Skeletal muscle satellite cell (primary cell): ENCODE measurements around the gene SLC35A2. TPM values are rescaled to one million over a fixed set of nuclear protein-coding genes. Genes with fewer than 3 reads are reported as not detected.
"Not testable (repeated sequence)": the region's sequence is repeated elsewhere in the genome, so short reads cannot be mapped to it uniquely, and the experiment has no call there.

Source experiments
- H3K27me3 ChIP-seq: 2 replicates; pipeline ENCODE4 v1.7.0; 2013; ENCODE audit warnings: low read length; ENCODE audit not compliant: control insufficient read depth, insufficient read depth
- H3K36me3 ChIP-seq: 2 replicates; pipeline ENCODE4 v1.7.0; 2013; ENCODE audit warnings: mild to moderate bottlenecking, control low read depth, low read length; ENCODE audit not compliant: insufficient read depth
- H3K4me1 ChIP-seq: 2 replicates; pipeline ENCODE4 v1.7.0; 2013; ENCODE audit warnings: low read length; ENCODE audit not compliant: control insufficient read depth, insufficient read depth
- H3K4me2 ChIP-seq: 2 replicates; pipeline ENCODE4 v1.7.0; 2013; ENCODE audit warnings: mild to moderate bottlenecking, low read length
- H3K4me3 ChIP-seq: 2 replicates; pipeline ENCODE4 v1.7.0; 2013; ENCODE audit warnings: low read length
- H3K9ac ChIP-seq: 2 replicates; pipeline ENCODE4 v1.7.0; 2013; ENCODE audit warnings: mild to moderate bottlenecking, low read depth, low read length, moderate library complexity
- H3K9me3 ChIP-seq: replicated peaks from 2 replicates; pipeline ENCODE4 v1.7.0; 2013; ENCODE audit warnings: mild to moderate bottlenecking, control low read depth, low read length
- small RNA-seq: library from RNA; depleted of rRNA; stranded (forward); fragments of <200 nt; gene quantifications from one replicate; pipeline ENCODE3, GENCODE V24; 2012

The SLC35A2 gene

DNA sequence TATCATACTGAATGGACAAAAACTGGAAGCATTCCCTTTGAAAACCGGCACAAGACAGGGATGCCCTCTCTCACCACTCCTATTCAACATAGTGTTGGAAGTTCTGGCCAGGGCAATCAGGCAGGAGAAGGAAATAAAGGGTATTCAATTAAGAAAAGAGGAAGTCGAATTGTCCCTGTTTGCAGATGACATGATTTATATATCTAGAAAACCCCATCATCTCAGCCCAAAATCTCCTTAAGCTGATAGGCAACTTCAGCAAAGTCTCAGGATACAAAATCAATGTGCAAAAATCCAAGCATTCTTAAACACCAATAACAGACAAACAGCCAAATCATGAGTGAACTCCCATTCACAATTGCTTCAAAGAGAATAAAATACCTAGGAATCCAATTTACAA, 39.4 kb downstream of the SLC35A2 start:
- H3K9ac ChIP-seq, H3K36me3 ChIP-seq, H3K4me2 ChIP-seq, H3K4me1 ChIP-seq, H3K27me3 ChIP-seq, H3K9me3 ChIP-seq, H3K4me3 ChIP-seq: not testable (repeated sequence)

DNA sequence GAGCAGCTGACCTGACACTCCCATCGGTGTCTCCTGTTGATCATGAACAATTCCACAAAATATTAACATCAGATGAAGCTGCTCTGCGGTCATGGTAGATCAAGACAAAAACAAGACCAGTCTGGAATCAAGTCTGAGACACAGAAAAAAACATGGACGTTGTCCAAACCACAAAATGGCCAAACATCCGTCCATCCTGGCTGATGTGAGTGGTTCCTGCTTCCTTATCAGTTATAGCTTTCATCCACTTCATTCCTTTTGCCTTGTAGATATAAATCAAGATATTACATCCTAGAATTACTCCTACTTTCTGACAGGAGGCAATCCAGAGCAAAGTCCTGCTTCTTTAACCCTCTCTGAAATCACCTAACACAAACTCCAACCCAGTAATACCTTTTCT, 47.2 kb downstream of the SLC35A2 start:
- Histone ChIP-seq H3K36me3 (no peaks in the 10 kb centered on the region), H3K4me2 (no peak overlapping the region), H3K9me3 (no peaks in the 10 kb centered on the region), H3K9ac (no peak overlapping the region), H3K4me1 (peaks cover 5% of the 10 kb centered on the region), H3K27me3 (no peaks in the 10 kb centered on the region), H3K4me3 (no peak overlapping the region)

DNA sequence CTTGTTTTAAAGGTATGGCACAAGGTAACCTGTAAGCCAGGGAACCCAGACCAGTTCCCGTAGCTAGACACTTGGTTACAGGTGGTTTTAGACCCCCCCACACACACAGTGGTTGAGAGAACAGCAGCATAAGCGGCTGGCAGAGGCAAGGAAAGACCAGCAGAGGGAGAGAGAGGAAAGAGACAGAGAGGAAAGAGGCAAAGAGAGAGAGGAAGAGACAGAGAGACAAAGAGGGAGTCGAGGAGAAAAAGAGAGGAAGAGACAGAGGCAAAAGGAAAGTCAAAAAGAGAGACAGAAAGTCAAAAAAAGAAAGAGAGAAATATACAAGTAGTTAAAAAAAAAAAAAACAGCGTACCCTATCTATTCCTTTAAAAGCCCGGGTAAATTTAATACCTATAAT, 56.5 kb downstream of the SLC35A2 start:
- no peak overlapping the region for H3K9ac ChIP-seq
- no peak overlapping the region for H3K4me3 ChIP-seq
- H3K9me3 ChIP-seq: no peaks in the 10 kb centered on the region
- H3K4me2 ChIP-seq: no peak overlapping the region
- H3K4me1 ChIP-seq: no peaks in the 10 kb centered on the region
- H3K36me3 ChIP-seq: no peaks in the 10 kb centered on the region
- H3K27me3 ChIP-seq: peaks cover 2% of the 10 kb centered on the region

DNA sequence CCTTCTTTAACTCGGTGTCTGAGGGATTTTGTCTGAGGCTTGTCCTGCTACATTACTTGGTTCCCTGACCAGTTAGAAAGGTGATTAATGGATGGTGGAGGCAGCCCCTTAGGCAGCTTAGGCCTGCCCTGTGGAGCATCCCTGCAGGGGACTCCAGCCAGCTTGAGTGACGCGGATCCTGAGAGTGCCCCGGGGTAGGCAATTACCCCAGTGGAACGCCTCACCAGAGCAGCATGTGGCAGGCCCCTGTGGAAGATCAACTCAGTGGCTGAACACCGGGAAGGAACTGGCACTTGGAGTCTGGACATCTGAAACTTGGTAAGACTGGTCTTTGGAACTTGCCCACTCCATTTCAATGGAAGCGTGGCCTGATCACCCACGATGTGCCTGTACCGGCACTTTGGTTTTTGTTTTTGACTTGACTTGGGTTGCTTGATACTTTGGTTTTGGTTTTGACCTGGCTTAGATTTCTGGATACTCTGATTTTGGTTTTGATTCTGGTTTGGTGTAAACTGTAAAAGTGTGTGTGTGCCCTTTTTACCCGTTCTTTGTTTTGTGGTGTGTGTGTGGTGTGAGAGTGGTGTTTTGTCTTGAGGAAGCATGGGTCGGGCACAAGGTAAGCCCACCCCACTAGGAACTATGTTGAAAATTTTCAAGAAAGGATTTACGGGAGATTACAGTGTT, 57.2 kb downstream of the SLC35A2 start:
- not testable (repeated sequence) for H3K27me3 ChIP-seq, H3K9ac ChIP-seq, H3K4me2 ChIP-seq, H3K4me1 ChIP-seq, H3K9me3 ChIP-seq, H3K36me3 ChIP-seq, H3K4me3 ChIP-seq

DNA sequence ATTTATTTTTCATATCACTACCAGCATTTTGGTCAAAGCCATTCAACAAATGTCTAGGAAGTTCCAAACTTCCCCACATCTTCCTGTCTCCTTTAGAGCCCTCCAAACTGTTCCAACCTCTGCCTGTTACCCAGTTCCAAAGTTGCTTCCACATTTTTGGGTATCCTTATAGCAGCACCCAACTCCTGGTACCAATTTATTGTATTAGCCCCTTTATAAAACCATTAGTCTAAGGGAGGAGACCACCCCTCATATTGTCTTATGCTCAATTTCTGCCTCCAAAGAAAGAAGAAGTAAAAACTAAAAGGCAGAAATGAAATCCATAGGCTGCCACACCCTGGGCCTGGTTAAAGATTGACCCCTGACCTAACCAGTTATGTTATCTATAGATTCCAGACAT, 58.0 kb downstream of the SLC35A2 start:
- H3K27me3 ChIP-seq, H3K4me3 ChIP-seq, H3K4me2 ChIP-seq, H3K4me1 ChIP-seq, H3K9ac ChIP-seq, H3K36me3 ChIP-seq, H3K9me3 ChIP-seq: not testable (repeated sequence)

Small RNA genes lying within 50 kb of the gene (small RNA-seq; reads per million reads assigned to genes)
- not detected for gene RNU6-722P
